CD4-positive, alpha-beta T cell treated with Interleukin-1 beta for 1 hour (primary cell): ENCODE measurements around the gene UBAC1.
A peak's percentile ranks its signal among the peaks of the same experiment; 100 is the strongest.

ENCODE experiments used
- DNase-seq, 2 donors: peaks; one replicate each; pipeline ENCODE4 v3.0.0-alpha.2; 2020 to 2022

Gene UBAC1

GRCh38 chr9:135961277-135961715 is at the start of gene UBAC1:
UBAC1 (minus strand) TSS chr9:135961373; CDS start chr9:135961162, 211 bp downstream.
- DNase-seq: peak; percentile 96 to 97

- no peak for DNase-seq
These were observed 49.6 kb upstream of the UBAC1 start for GRCh38 chr9:136010615-136011361.

GRCh38 chr9:136010176-136010575 is 49.0 kb upstream of the UBAC1 start:
- DNase-seq: no peak

- no peak for DNase-seq
These were observed 48.3 kb upstream of the UBAC1 start for GRCh38 chr9:136009516-136009915.

GRCh38 chr9:136008693-136008997 is 47.5 kb upstream of the UBAC1 start:
- no peak for DNase-seq

GRCh38 chr9:136007934-136008692 is 46.9 kb upstream of the UBAC1 start:
- no peak for DNase-seq

GRCh38 chr9:136007276-136007933 is 46.2 kb upstream of the UBAC1 start:
- no peak for DNase-seq

- no peak for DNase-seq
These were observed 45.0 kb upstream of the UBAC1 start for GRCh38 chr9:136006169-136006568.

- DNase-seq: no peak
These were observed 43.5 kb upstream of the UBAC1 start for GRCh38 chr9:136004712-136005111.

GRCh38 chr9:136004219-136004618 is 43.0 kb upstream of the UBAC1 start:
- DNase-seq: no peak

GRCh38 chr9:136003411-136004218 is 42.4 kb upstream of the UBAC1 start:
- no peak for DNase-seq

GRCh38 chr9:136002881-136003280 is 41.7 kb upstream of the UBAC1 start:
- no peak for DNase-seq

GRCh38 chr9:136002215-136002614 is 41.0 kb upstream of the UBAC1 start:
- no peak for DNase-seq

- DNase-seq: no peak
These were observed 40.1 kb upstream of the UBAC1 start for GRCh38 chr9:136001231-136001630.

- DNase-seq: no peak
These were observed 37.4 kb upstream of the UBAC1 start for GRCh38 chr9:135998410-135999071.

GRCh38 chr9:135998016-135998380 is 36.8 kb upstream of the UBAC1 start:
- DNase-seq: no peak

GRCh38 chr9:135997090-135998015 is 36.2 kb upstream of the UBAC1 start:
- DNase-seq: no peak

GRCh38 chr9:135995816-135996215 is 34.6 kb upstream of the UBAC1 start:
- DNase-seq: no peak

- no peak for DNase-seq
These were observed 33.5 kb upstream of the UBAC1 start for GRCh38 chr9:135994501-135995192.

GRCh38 chr9:135993765-135994500 is 32.8 kb upstream of the UBAC1 start:
- no peak for DNase-seq
